Activated CD4-positive, alpha-beta T cell treated with anti-CD3 and anti-CD28 coated beads for 24 hours (primary cell): Measurements from ENCODE around the gene EEPD1.

Experiments
- DNase-seq, 2 donors: peaks; one replicate each; pipeline ENCODE4 v3.0.0-alpha.2; 2020; ENCODE audit warnings: low read depth in 2 of 2

The EEPD1 gene

GRCh38 chr7:36299223-36299774 is 146.2 kb downstream of the EEPD1 start:
- no peak for DNase-seq

GRCh38 chr7:36299823-36300341 is 146.8 kb downstream of the EEPD1 start:
- no peak for DNase-seq

DNA sequence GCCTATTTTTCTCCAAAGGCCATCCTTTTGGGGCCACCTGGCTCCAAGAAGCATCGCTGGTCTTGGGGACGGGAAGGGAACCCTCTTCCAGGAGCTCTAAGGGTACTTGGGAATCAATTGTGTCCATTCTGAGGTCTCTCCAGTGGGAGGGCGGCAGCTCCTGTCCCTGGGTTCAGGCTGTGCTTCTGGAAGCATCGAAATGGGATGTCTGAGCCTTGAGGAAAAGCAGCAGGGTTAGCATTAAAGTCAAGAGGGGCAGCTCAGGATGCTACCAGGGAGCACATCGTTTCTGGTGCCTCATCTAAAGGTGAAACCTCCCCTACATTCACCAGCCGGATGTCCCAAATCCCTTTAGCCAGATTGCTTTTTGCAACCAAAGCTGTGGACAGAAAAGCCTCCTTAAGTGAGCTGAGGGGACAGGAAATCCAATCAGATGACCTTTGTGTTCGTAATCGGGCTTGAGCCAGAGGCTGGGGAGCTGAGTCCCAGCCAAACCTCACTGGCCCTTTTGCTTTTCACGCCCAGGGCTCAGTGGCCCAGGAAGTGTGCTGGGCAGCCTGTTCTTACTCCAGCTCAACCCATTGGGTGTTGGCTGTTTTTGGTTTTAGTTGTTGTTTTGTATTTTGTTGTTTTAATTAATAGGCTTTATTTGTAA is 147.8 kb downstream of the EEPD1 start:
- no peak for DNase-seq

- DNase-seq: no peak
Observed at GRCh38 chr7:36301914-36302771, 149.1 kb downstream of the EEPD1 start.

GRCh38 chr7:36303202-36304098 is 150.4 kb downstream of the EEPD1 start:
- DNase-seq: no peak

DNA sequence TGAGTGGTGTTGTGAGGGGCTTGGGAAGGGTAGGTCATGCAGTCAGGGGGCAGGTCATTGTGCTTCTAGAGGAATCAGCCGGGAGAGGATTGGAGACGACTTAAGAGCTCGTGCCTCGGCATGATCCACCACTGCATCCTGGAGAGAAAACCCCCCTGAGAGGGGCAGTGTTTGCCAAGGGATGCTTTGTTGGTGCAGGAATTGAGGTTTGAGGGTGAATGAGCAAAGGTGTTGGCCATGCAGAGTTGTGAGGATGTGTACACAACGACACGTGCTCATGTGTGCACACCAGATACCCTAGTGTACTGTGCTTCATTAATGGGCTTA is 151.0 kb downstream of the EEPD1 start:
- DNase-seq: no peak

GRCh38 chr7:36305226-36305625 is 152.2 kb downstream of the EEPD1 start:
- no peak for DNase-seq

- no peak for DNase-seq
Observed at GRCh38 chr7:36305648-36306047, 152.6 kb downstream of the EEPD1 start.

DNA sequence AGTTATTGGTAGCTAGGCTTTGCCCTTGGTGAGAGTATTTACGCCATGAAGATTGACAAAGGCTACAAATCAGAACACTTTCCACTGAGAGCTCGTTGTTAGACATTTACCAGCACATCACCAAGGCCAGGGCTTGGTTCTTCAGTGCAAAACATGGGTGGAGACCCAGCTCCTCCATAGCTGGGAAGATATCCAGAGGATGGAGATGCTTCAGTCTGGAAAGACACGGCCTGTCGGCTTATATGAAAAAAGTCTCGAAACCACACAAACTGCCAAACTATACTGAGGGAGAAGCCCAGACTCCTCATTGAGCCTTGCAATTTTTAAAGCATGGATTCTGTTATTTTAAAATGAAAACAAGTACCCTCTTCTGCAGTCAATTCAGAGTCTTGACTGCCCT is 153.2 kb downstream of the EEPD1 start:
- DNase-seq: no peak

DNA sequence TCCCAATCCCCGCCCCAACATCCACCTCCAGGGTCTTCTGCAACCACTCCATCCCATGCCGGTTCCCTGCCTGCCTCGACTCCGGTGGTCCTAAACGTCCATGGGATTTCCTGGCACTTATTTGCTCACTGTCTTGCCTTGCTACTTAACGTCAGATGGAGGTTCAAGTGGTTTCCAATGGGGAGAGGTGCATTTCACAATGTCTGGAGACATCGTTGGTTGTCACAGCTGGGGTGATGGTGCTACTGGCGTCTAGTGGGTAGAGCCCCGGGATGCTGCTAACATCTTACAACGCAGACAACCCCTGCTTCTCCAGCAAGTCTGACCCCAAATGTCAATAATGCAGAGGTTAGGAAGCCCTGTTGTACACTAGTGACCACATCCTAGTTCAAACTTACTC is 153.7 kb downstream of the EEPD1 start:
- DNase-seq: no peak

DNA sequence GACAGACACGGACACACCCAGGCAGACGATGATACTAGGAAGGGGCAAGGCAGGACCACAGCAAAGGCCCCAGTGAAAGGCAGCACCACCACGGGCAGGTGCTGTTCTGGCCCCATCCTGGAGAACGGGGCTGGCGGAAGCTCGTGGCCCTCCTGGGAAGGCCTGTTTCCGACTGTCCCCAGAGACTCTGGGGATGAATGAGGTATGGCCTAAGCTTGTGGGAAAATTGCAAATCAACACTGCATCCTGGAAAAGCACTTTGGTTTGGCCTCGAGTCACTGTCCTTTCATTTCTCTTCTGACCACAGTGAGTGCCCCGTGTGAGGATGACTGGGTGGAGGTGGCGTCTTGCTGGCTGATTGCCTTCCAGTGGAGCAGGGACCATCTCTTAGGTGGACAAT is 155.0 kb downstream of the EEPD1 start:
- DNase-seq: no peak

GRCh38 chr7:36309301-36309700 is 156.2 kb downstream of the EEPD1 start:
- DNase-seq: no peak

- no peak for DNase-seq
Observed at GRCh38 chr7:36309716-36310115, 156.7 kb downstream of the EEPD1 start.

DNA sequence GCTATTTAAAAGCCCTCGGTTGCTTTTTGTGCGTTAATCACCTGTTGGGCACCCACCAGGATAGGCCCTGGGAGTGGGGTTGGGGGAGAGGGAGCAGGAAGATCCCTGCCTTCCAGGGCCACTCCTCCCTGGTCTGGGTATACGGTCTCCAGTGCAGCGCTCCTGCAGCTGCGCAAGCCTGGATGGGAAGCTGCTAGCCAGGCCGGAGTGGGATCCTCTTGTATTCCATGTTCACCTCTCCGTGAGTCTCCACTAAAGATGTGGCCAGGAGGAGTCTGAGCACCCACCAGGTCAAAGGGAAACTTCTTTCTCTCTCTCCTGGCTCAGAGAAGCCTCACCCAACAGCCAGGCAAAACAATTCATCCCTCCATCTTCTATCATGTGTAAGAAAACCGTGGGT is 157.8 kb downstream of the EEPD1 start:
- no peak for DNase-seq

GRCh38 chr7:36311539-36311938 is 158.5 kb downstream of the EEPD1 start:
- DNase-seq: no peak

DNA sequence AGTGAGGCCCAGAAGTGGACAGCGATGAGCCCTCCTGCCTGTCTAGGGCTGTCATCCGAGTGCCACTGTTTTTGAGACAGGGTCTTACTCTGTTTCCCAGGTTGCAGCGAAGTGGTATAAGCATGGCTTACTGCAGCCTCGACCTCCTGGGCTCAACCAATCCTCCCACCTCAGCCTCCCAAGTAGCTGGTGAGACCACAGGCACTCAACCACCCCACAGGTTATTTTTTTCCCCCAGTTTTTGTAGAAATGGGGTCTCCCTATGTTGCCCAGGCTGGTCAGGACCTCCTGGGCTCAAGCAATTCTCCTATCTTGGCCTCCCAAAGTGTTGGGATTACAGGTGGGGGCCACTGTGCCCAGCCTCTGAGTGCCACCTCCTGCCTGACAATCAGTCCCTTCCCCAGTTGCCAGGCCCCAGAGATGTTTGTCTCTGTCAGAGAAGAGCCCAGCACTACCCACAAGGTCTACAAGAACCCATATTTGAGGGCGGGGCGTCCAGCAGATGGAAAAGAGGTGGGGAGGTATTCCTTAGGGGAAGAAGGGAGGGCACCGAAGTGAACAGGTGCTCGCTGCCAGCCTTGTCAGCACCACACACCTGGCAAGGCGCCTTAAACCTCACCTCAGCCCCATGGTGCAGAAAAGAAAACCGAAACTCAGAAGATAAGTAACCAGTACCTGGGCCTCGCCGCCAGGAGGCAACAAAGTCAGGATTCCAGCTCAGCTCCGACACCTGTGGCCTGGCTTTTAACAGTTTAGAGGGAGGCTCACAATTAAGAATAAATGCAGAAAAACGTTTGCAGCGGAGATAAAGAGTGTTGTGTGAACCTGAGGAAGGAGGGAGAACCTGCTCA is 159.2 kb downstream of the EEPD1 start:
- DNase-seq: no peak

GRCh38 chr7:36312915-36313334 is 159.9 kb downstream of the EEPD1 start:
- DNase-seq: no peak

DNA sequence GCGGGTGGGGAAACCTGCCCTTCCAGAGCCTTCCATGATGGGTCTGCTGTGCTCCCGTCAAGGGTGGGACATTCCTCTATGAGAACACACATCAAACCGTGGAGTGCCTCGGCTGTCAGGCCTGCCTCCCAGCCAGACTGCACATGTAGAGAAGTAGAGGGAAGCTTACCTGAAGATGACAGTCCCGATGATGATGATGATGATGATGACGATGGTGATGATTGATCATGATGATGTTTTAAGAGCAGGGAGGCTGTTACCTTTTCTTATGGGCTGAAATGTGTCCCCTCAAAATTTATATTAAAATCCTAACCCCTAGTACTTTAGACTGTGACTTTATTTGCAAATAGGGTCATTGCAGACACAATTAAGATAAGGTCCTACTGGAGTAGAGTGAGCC is 160.6 kb downstream of the EEPD1 start:
- DNase-seq: no peak

GRCh38 chr7:36314491-36314890 is 161.4 kb downstream of the EEPD1 start:
- no peak for DNase-seq

DNA sequence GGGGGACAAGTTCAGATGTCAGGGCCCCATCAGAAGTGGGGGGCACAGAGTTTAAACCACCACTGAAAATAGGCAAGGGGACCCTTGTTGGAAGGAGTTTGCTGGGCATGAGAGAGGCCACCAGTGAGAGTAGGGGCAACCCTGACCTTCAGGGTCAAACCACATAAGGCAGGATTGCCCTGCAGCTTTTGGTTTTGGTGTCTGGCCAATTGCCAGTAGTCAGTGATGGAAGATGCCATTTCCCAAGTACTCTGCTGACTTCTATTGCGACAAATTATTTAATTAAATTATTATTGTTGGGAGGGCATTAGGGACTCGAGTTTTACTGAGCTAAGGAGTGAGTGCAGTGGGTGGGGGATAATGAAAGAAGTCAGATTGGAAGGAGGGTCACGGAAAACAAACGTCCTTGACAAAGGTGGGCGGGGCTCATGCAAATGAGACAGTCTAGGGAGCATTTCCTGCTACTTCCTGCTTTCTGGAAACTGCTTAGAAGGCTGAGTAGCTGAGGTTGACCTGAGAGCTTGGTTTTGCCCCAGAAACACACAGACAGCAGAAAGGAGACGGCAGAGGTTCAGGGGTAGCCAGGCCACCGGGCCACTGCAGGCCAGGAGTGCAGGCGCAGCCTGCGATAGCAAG is 162.4 kb downstream of the EEPD1 start:
- no peak for DNase-seq
